HepG2 (cell line): ENCODE results near the gene OCLN. TPM values are rescaled to one million over a fixed set of nuclear protein-coding genes. Genes with fewer than 3 reads are reported as not detected.

Experiments
- ATAC-seq: fragments of 200-7000 bp; cut with Tn5 transposase; 3 replicates; pipeline ENCODE4 v1.9.1; 2020; ENCODE audit warnings: mild to moderate bottlenecking, moderate library complexity
- BruUV-seq: library from RNA; stranded (reverse); fragments of 400-500 nt; replicated peaks from 2 replicates; lab custom pipeline; 2021; lab: Mats Ljungman, UMichigan
- CTCF ChIA-PET: fragments of 300-600 bp; formaldehyde crosslinking; extraction: SDS; loops from one replicate; lab custom pipeline; 2021; ENCODE audit warnings: low total read pairs, inconsistent platforms, low intra/inter-chr PET ratio; lab: Yijun Ruan, JAX
- POLR2A ChIA-PET: fragments of 350-600 bp; sonication (Branson Sonifier 250); formaldehyde crosslinking; loops from one replicate; lab custom pipeline; 2020; ENCODE audit warnings: antibody characterized with exemption, inconsistent platforms; lab: Yijun Ruan, JAX
- DNase-seq: peaks from one replicate; pipeline ENCODE4 v3.0.0-alpha.2; 2015; ENCODE audit warnings: low spot score
- FAIRE-seq: peaks from 3 replicates; lab custom pipeline; 2011; peaks lifted over from hg19 to GRCh38; lab: Jason Lieb, UNC
- H2AFZ ChIP-seq: one replicate; pipeline ENCODE4 v1.6.1; 2011; ENCODE audit warnings: low read length, inconsistent platforms
- H3K27ac ChIP-seq: fragments of 300-600 bp; 3 replicates; pipeline ENCODE4 v1.8.0; 2011; ENCODE audit warnings: mixed run types, mild to moderate bottlenecking, mixed read lengths, low read length, inconsistent platforms; ENCODE audit not compliant: insufficient read depth; ENCODE audit errors: extremely low read length
- H3K27me3 ChIP-seq, 2 experiments: fragments of 200-600 bp in 1 of 2; 2 replicates in 1 of 2; 3 replicates in 1 of 2; pipeline versions ENCODE4 v1.6.0 to v1.8.0; 2011; ENCODE audit warnings: low read length in 2 of 2, mild to moderate bottlenecking in 2 of 2, moderate library complexity in 2 of 2, inconsistent platforms in 1 of 2; ENCODE audit not compliant: insufficient read depth in 2 of 2, control insufficient read depth in 1 of 2
- H3K36me3 ChIP-seq, 2 experiments: fragments of 200-600 bp in 1 of 2; replicated peaks in 1 of 2; 2 replicates in 1 of 2; 3 replicates in 1 of 2; pipeline versions ENCODE4 v1.5.1 to v1.8.0; 2011; ENCODE audit warnings: low read length in 2 of 2, inconsistent platforms in 1 of 2; ENCODE audit not compliant: insufficient read depth in 2 of 2, control insufficient read depth in 1 of 2
- H3K4me1 ChIP-seq: 2 replicates; pipeline ENCODE4 v1.5.1; 2012; ENCODE audit warnings: low read length, inconsistent platforms; ENCODE audit not compliant: insufficient read depth
- H3K4me2 ChIP-seq: 2 replicates; pipeline ENCODE4 v1.6.0; 2011; ENCODE audit warnings: low read depth, low read length, inconsistent platforms
- H3K4me3 ChIP-seq, 3 experiments: fragments of 200-600 bp in 1 of 3; sonication (generic), shearing (Covaris generic) in 1 of 3; replicated peaks in 1 of 3; 2 replicates each; pipeline ENCODE4 v1.5.1; 2011 to 2016; ENCODE audit warnings: low read length in 3 of 3, inconsistent platforms in 2 of 3, low read depth in 2 of 3, mild to moderate bottlenecking in 2 of 3, control low read depth in 1 of 3, mixed read lengths in 1 of 3; ENCODE audit not compliant: insufficient read depth in 1 of 3
- H3K79me2 ChIP-seq: one replicate; pipeline ENCODE4 v1.6.1; 2011; ENCODE audit warnings: low read length, inconsistent platforms; ENCODE audit not compliant: insufficient read depth
- H3K9ac ChIP-seq: 2 replicates; pipeline ENCODE4 v1.6.0; 2011; ENCODE audit warnings: mild to moderate bottlenecking, low read depth, low read length, inconsistent platforms; ENCODE audit not compliant: insufficient read depth
- H3K9me3 ChIP-seq: 2 replicates; pipeline ENCODE4 v1.5.1; 2012; ENCODE audit warnings: mild to moderate bottlenecking, low read length
- H4K20me1 ChIP-seq: 2 replicates; pipeline ENCODE4 v1.6.0; 2011; ENCODE audit warnings: inconsistent platforms, mild to moderate bottlenecking, low read length, moderate library complexity; ENCODE audit not compliant: insufficient read depth
- BHLHE40 ChIP-seq: IDR thresholded peaks from 2 replicates; pipeline ENCODE4 v1.6.1; 2011; ENCODE audit warnings: low read length, improper control_type of control experiment
- DNMT3B ChIP-seq: conservative IDR thresholded peaks from 2 replicates; pipeline ENCODE4 v1.6.1; 2016; ENCODE audit warnings: missing biosample characterization, control low read depth
- MEF2D ChIP-seq: sonication (generic); formaldehyde crosslinking; IDR thresholded peaks from 2 replicates; pipeline ENCODE4 v1.5.1; 2020; ENCODE audit warnings: mild to moderate bottlenecking, missing genetic modification reagents
- REPIN1 ChIP-seq: sonication (generic); formaldehyde crosslinking; IDR thresholded peaks from 2 replicates; pipeline ENCODE4 v1.8.0; 2022; ENCODE audit warnings: missing genetic modification reagents, low read depth, mild to moderate bottlenecking, borderline replicate concordance
- RFX1 ChIP-seq: fragments of 450-650 bp; IDR thresholded peaks from 2 replicates; pipeline ENCODE4 v1.6.1; 2017
- U2AF2 ChIP-seq: fragments of 200-400 bp; formaldehyde crosslinking; IDR thresholded peaks from 2 replicates; pipeline ENCODE4 v1.6.1; 2017; ENCODE audit warnings: low read depth, mild to moderate bottlenecking, low read length
- ZNF234 ChIP-seq: sonication (generic); formaldehyde crosslinking; conservative IDR thresholded peaks from 2 replicates; pipeline ENCODE4 v1.5.1; 2020; ENCODE audit warnings: mild to moderate bottlenecking, missing genetic modification reagents
- ZNF430 ChIP-seq: sonication (generic); formaldehyde crosslinking; IDR thresholded peaks from 2 replicates; pipeline ENCODE4 v1.9.0; 2021; ENCODE audit warnings: mild to moderate bottlenecking, missing genetic modification reagents
- ZNF7 ChIP-seq: IDR thresholded peaks from 2 replicates; pipeline ENCODE4 v1.6.1; 2016; ENCODE audit warnings: missing biosample characterization, missing genetic modification reagents
- WGBS: methylation state at CpG from one replicate; pipeline ENCODE4 v1.1.6; 2017; ENCODE audit warnings: low lambda C conversion rate; 5-methylcytosine and 5-hydroxymethylcytosine counted together
- in situ Hi-C: cut with HindIII; loops from 2 replicates; pipeline ENCODE4 v1.10.0; 2017; ENCODE audit warnings: low pct_unique_long_range_greater_than_20kb; ENCODE audit not compliant: extremely low pct_ligation_motif_present
- intact Hi-C: fragments of 100-400 bp; cut with micrococcal nuclease; formaldehyde crosslinking; loops from one replicate; pipeline ENCODE4 v1.10.0; 2022; ENCODE audit not compliant: unreplicated experiment
- polyA plus RNA-seq, 8 experiments: library from polyadenylated mRNA; depleted of rRNA in 3 of 8; stranded (reverse) in 7 of 8; unstranded in 1 of 8; fragments of >200 nt; fragmentation: Illumina TruSeq in 4 of 8; extraction: Trizol in 4 of 8; gene quantifications; 2 replicates each; pipeline versions ENCODE4 v1.2.1 to v1.2.3, GENCODE V29; 2011 to 2016; ENCODE audit warnings: low read depth in 4 of 8, missing spikeins in 1 of 8, mixed read lengths in 1 of 8; ENCODE audit not compliant: insufficient read depth in 1 of 8
- total RNA-seq, 5 experiments: library from RNA; depleted of rRNA; stranded (reverse); fragments of >200 nt; fragmentation: Illumina TruSeq; extraction: Trizol; gene quantifications; 2 replicates each; pipeline ENCODE4 v1.2.3, GENCODE V29; 2016; ENCODE audit warnings: low read depth in 1 of 5
- TF ChIP-seq, protein P1 (sequence below): sonication (generic); formaldehyde crosslinking; IDR thresholded peaks from 2 replicates; pipeline ENCODE4 v1.4.0; 2020; ENCODE audit warnings: missing genetic modification reagents
- TF ChIP-seq, protein P2 (sequence below): sonication (generic); formaldehyde crosslinking; IDR thresholded peaks from one replicate; pipeline ENCODE4 v1.5.1; 2020; ENCODE audit warnings: mild to moderate bottlenecking, missing genetic modification reagents; ENCODE audit errors: not compliant biosample characterization
- TF ChIP-seq, protein P3 (sequence below): sonication (generic); formaldehyde crosslinking; IDR thresholded peaks from 2 replicates; pipeline ENCODE4 v1.4.0; 2020; ENCODE audit warnings: mild to moderate bottlenecking, missing genetic modification reagents

Gene OCLN
- total and polyA plus RNA-seq, 2 of the 13 experiments (the other 11 are each of a cell fraction or from before 2014, with no cell fraction given) = 24.1 to 34.8 TPM

DNA sequence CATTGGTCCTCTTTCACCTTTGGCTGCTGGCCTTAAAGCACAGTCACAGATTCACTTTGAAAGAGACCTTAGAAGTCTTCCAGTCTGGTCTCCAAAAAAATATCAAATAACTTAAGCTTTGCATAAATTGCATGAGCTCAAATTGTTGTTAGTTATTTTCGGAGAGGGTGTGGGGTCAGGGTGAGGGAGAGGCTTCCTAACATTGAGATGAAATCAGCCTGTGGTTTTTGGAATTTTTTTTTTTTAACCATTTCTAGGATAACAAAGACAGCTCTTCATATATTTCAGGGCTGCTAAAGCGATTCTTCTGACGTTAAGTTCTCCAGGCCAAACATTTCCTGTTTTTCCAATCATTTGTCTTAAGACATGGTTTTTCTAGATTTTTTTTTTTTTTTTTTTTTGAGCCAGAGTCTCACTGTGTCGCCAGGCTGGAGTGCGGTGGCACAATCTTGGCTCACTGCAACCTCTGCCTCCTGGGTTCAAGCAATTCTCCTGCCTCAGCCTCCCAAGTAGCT lies 4.5 kb downstream of the OCLN start:
- Histone ChIP-seq H3K4me1 (peaks cover 57% of the 10 kb centered on the region), H4K20me1 (no peaks in the 10 kb centered on the region; the same call in 1 of the 2 replicates), H3K79me2 (peaks cover 76% of the 10 kb centered on the region), H3K27ac (no peak overlapping the region), H3K4me3 (no peak overlapping the region), H3K27me3 (no peaks in the 10 kb centered on the region; a peak in 1 of 5 replicates), H2AFZ (no peak overlapping the region), H3K9me3 (no peaks in the 10 kb centered on the region), H3K9ac (no peak overlapping the region), H3K4me2 (no peak overlapping the region), H3K36me3 (no peaks in the 10 kb centered on the region)
- in situ Hi-C loops = no loop called here
- ChIA-PET CTCF (no interaction called here), POLR2A (no interaction called here)
- no peak for TF ChIP-seq BHLHE40
- TF ChIP-seq, protein P1, sequence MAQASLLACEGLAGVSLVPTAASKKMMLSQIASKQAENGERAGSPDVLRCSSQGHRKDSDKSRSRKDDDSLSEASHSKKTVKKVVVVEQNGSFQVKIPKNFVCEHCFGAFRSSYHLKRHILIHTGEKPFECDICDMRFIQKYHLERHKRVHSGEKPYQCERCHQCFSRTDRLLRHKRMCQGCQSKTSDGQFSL (CRISPR knock-in tag) = no peak
- no peak for TF ChIP-seq REPIN1
- TF ChIP-seq MEF2D (CRISPR knock-in tag) = no peak
- TF ChIP-seq, protein P2, sequence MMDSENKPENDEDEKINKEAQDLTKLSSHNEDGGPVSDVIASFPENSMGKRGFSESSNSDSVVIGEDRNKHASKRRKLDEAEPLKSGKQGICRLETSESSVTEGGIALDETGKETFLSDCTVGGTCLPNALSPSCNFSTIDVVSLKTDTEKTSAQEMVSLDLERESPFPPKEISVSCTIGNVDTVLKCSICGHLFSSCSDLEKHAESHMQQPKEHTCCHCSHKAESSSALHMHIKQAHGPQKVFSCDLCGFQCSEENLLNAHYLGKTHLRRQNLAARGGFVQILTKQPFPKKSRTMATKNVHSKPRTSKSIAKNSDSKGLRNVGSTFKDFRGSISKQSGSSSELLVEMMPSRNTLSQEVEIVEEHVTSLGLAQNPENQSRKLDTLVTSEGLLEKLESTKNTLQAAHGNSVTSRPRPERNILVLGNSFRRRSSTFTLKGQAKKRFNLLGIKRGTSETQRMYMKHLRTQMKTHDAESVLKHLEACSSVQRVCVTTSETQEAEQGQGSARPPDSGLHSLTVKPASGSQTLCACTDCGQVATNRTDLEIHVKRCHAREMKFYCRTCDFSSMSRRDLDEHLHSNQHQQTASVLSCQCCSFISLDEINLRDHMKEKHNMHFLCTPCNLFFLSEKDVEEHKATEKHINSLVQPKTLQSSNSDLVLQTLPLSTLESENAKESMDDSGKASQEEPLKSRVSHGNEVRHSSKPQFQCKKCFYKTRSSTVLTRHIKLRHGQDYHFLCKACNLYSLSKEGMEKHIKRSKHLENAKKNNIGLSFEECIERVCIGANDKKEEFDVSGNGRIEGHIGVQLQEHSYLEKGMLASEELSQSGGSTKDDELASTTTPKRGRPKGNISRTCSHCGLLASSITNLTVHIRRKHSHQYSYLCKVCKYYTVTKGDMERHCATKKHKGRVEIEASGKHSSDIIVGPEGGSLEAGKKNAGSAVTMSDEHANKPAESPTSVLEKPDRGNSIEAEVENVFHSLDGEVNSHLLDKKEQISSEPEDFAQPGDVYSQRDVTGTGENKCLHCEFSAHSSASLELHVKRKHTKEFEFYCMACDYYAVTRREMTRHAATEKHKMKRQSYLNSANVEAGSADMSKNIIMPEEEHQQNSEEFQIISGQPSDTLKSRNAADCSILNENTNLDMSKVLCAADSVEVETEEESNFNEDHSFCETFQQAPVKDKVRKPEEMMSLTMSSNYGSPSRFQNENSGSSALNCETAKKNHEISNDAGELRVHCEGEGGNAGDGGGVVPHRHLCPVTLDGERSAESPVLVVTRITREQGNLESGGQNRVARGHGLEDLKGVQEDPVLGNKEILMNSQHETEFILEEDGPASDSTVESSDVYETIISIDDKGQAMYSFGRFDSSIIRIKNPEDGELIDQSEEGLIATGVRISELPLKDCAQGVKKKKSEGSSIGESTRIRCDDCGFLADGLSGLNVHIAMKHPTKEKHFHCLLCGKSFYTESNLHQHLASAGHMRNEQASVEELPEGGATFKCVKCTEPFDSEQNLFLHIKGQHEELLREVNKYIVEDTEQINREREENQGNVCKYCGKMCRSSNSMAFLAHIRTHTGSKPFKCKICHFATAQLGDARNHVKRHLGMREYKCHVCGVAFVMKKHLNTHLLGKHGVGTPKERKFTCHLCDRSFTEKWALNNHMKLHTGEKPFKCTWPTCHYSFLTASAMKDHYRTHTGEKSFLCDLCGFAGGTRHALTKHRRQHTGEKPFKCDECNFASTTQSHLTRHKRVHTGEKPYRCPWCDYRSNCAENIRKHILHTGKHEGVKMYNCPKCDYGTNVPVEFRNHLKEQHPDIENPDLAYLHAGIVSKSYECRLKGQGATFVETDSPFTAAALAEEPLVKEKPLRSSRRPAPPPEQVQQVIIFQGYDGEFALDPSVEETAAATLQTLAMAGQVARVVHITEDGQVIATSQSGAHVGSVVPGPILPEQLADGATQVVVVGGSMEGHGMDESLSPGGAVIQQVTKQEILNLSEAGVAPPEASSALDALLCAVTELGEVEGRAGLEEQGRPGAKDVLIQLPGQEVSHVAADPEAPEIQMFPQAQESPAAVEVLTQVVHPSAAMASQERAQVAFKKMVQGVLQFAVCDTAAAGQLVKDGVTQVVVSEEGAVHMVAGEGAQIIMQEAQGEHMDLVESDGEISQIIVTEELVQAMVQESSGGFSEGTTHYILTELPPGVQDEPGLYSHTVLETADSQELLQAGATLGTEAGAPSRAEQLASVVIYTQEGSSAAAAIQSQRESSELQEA (CRISPR knock-in tag) = no peak
- TF ChIP-seq U2AF2 = no peak
- TF ChIP-seq ZNF7 (CRISPR knock-in tag) = no peak
- no peak for TF ChIP-seq RFX1
- TF ChIP-seq ZNF234 (CRISPR knock-in tag) = no peak
- TF ChIP-seq ZNF430 (CRISPR knock-in tag) = no peak
- no peak for TF ChIP-seq DNMT3B
- TF ChIP-seq, protein P3, sequence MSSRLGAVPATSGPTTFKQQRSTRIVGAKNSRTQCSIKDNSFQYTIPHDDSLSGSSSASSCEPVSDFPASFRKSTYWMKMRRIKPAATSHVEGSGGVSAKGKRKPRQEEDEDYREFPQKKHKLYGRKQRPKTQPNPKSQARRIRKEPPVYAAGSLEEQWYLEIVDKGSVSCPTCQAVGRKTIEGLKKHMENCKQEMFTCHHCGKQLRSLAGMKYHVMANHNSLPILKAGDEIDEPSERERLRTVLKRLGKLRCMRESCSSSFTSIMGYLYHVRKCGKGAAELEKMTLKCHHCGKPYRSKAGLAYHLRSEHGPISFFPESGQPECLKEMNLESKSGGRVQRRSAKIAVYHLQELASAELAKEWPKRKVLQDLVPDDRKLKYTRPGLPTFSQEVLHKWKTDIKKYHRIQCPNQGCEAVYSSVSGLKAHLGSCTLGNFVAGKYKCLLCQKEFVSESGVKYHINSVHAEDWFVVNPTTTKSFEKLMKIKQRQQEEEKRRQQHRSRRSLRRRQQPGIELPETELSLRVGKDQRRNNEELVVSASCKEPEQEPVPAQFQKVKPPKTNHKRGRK = no peak
- BruUV-seq = no TSS peak
- no peak for ATAC-seq
- DNase-seq = no peak
- intact Hi-C loops = no loop called here
- no peak for FAIRE-seq
- 99% methylated on average over 5 of the region's 5 CpGs for WGBS
